HEK293 (cell line): ENCODE results near the gene MAP2K6.

ENCODE experiments used
- BCL11B ChIP-seq: fragments of 450-650 bp; formaldehyde crosslinking; IDR thresholded peaks from 2 replicates; pipeline ENCODE4 v1.5.1; 2016; ENCODE audit warnings: low read depth, missing biosample characterization, missing genetic modification characterization
- CTCF ChIP-seq: fragments of 450-650 bp; formaldehyde crosslinking; IDR thresholded peaks from 2 replicates; pipeline ENCODE4 v1.5.1; 2016; ENCODE audit warnings: missing biosample characterization, missing genetic modification characterization
- KLF10 ChIP-seq: fragments of 450-650 bp; IDR thresholded peaks from 2 replicates; pipeline ENCODE4 v1.5.1; 2018; ENCODE audit warnings: missing biosample characterization, mild to moderate bottlenecking, missing genetic modification characterization
- SP7 ChIP-seq: fragments of 450-650 bp; formaldehyde crosslinking; IDR thresholded peaks from 2 replicates; pipeline ENCODE4 v1.5.1; 2016; ENCODE audit warnings: missing biosample characterization, missing genetic modification characterization
- ZFHX2 ChIP-seq: fragments of 450-650 bp; formaldehyde crosslinking; conservative IDR thresholded peaks from 2 replicates; pipeline ENCODE4 v1.5.1; 2016; ENCODE audit warnings: missing biosample characterization, missing genetic modification characterization
- ZNF121 ChIP-seq: fragments of 450-650 bp; formaldehyde crosslinking; IDR thresholded peaks from 2 replicates; pipeline ENCODE4 v1.5.1; 2016; ENCODE audit warnings: missing biosample characterization, missing genetic modification characterization
- ZNF24 ChIP-seq: fragments of 450-650 bp; formaldehyde crosslinking; IDR thresholded peaks from 2 replicates; pipeline ENCODE4 v1.5.1; 2016; ENCODE audit warnings: missing biosample characterization, missing genetic modification characterization
- ZNF266 ChIP-seq: fragments of 450-650 bp; formaldehyde crosslinking; IDR thresholded peaks from 2 replicates; pipeline ENCODE4 v1.5.1; 2016; ENCODE audit warnings: missing biosample characterization, missing genetic modification characterization, low read depth
- ZNF274 ChIP-seq, 2 experiments: fragments of 200-500 bp in 1 of 2; fragments of 450-650 bp in 1 of 2; sonication (Bioruptor generic) in 1 of 2; formaldehyde crosslinking in 1 of 2; IDR thresholded peaks; 2 replicates each; pipeline versions ENCODE4 v1.5.1 to v1.6.1; 2014 to 2016; ENCODE audit warnings: borderline replicate concordance in 1 of 2, inconsistent platforms in 1 of 2, low read length in 1 of 2, missing biosample characterization in 1 of 2, missing genetic modification characterization in 1 of 2
- ZNF621 ChIP-seq: fragments of 450-650 bp; formaldehyde crosslinking; IDR thresholded peaks from 2 replicates; pipeline ENCODE4 v1.5.1; 2017; ENCODE audit warnings: missing biosample characterization, missing genetic modification characterization
- ZNF658 ChIP-seq: fragments of 450-650 bp; formaldehyde crosslinking; IDR thresholded peaks from 2 replicates; pipeline ENCODE4; 2016; ENCODE audit warnings: missing biosample characterization, missing genetic modification characterization
- ZNF670 ChIP-seq: fragments of 450-650 bp; formaldehyde crosslinking; IDR thresholded peaks from 2 replicates; pipeline ENCODE4 v1.5.1; 2016; ENCODE audit warnings: missing biosample characterization, missing genetic modification characterization, low read depth
- ZNF707 ChIP-seq: fragments of 450-650 bp; formaldehyde crosslinking; IDR thresholded peaks from 2 replicates; pipeline ENCODE4 v1.5.1; 2016; ENCODE audit warnings: missing biosample characterization, missing genetic modification characterization
- TF ChIP-seq, protein P1 (sequence below): fragments of 450-650 bp; formaldehyde crosslinking; IDR thresholded peaks from 2 replicates; pipeline ENCODE4 v1.5.1; 2016; ENCODE audit warnings: missing biosample characterization, missing genetic modification characterization, low read depth

DNA sequence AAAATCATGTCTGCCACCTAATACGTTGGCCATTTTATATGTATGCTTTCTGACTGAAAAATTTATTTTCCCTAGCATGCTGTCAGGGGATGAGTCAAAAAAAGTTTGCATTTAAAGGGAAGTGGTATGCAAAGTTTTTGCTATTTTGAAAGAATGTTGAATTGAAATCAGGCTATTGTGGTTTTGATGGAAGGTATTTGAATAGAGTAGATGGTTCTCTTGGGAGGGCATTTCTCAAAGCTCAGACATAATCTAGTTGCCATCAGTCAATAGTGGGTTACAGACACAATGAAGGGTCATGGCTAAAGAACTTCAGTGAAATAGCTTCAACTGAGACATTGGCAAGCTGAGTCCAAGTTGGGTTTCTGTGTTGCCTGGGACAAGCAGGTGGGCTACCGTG lies 102.4 kb downstream of the MAP2K6 start:
- TF ChIP-seq SP7 (no peak), ZNF274 (IDR thresholded peaks at IDR 0.05; ENCODE audit: low read length) (no peak), ZNF274 (tag by site-specific recombination; IDR thresholded peaks at IDR 0.05; ENCODE audit: borderline replicate concordance) (no peak), CTCF (no peak), ZFHX2 (tag by site-specific recombination) (no peak), ZNF707 (tag by site-specific recombination) (no peak), ZNF266 (tag by site-specific recombination) (no peak), ZNF24 (no peak), BCL11B (no peak), ZNF621 (no peak), ZNF670 (tag by site-specific recombination) (no peak), ZNF121 (no peak), KLF10 (tag by site-specific recombination) (no peak), ZNF658 (no peak)
- TF ChIP-seq, protein P1, sequence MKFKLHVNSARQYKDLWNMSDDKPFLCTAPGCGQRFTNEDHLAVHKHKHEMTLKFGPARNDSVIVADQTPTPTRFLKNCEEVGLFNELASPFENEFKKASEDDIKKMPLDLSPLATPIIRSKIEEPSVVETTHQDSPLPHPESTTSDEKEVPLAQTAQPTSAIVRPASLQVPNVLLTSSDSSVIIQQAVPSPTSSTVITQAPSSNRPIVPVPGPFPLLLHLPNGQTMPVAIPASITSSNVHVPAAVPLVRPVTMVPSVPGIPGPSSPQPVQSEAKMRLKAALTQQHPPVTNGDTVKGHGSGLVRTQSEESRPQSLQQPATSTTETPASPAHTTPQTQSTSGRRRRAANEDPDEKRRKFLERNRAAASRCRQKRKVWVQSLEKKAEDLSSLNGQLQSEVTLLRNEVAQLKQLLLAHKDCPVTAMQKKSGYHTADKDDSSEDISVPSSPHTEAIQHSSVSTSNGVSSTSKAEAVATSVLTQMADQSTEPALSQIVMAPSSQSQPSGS = no peak
